Panc1 (cell line): ENCODE data around the gene SCGB1A1. TPM values are rescaled to one million over a fixed set of nuclear protein-coding genes. Genes with fewer than 3 reads are reported as not detected.

Experiments
- ATAC-seq: fragments of 200-7000 bp; cut with Tn5 transposase; 2 replicates; pipeline ENCODE4 v1.9.1; 2020; ENCODE audit warnings: mild to moderate bottlenecking, moderate library complexity
- Bru-seq: library from RNA; stranded (reverse); fragments of 400-500 nt; gene quantifications from one replicate; lab custom pipeline; 2021; lab: Mats Ljungman, UMichigan
- BruChase-seq, 2 experiments: library from RNA; stranded (reverse); fragments of 400-500 nt; gene quantifications; one replicate each; lab custom pipeline; 2021; lab: Mats Ljungman, UMichigan
- BruUV-seq: library from RNA; stranded (reverse); fragments of 400-500 nt; replicated peaks from 2 replicates; lab custom pipeline; 2021; lab: Mats Ljungman, UMichigan
- CTCF ChIA-PET: fragments of 300-600 bp; sonication (Branson Sonifier 250); formaldehyde crosslinking; loops from one replicate; lab custom pipeline; 2022; ENCODE audit warnings: antibody characterized with exemption; lab: Charles Lee
- POLR2A ChIA-PET: fragments of 300-600 bp; sonication (Branson Sonifier 250); formaldehyde crosslinking; loops from one replicate; lab custom pipeline; 2022; ENCODE audit warnings: antibody characterized with exemption; lab: Charles Lee
- DNase-seq: peaks from one replicate; pipeline ENCODE4 v3.0.0-alpha.2; 2010; ENCODE audit warnings: low read depth, low spot score
- H3K27ac ChIP-seq: 2 replicates; pipeline ENCODE4 v1.5.1; 2011; ENCODE audit warnings: mild to moderate bottlenecking, low read length, inconsistent platforms
- H3K27me3 ChIP-seq: fragments of 200-500 bp; sonication (Bioruptor generic); 2 replicates; pipeline ENCODE4 v1.6.0; 2014; ENCODE audit warnings: low read length, inconsistent platforms; ENCODE audit not compliant: control insufficient read depth, insufficient read depth
- H3K36me3 ChIP-seq: fragments of 200-500 bp; sonication (Bioruptor generic); 2 replicates; pipeline ENCODE4 v1.5.1; 2014; ENCODE audit warnings: inconsistent platforms, mild to moderate bottlenecking, low read length, moderate library complexity; ENCODE audit not compliant: control insufficient read depth, insufficient read depth
- H3K4me1 ChIP-seq: 2 replicates; pipeline ENCODE4 v1.5.1; 2011; ENCODE audit warnings: inconsistent platforms, mild to moderate bottlenecking, low read length, moderate library complexity; ENCODE audit not compliant: control insufficient read depth, insufficient read depth
- H3K4me3 ChIP-seq, 2 experiments: 2 replicates each; pipeline ENCODE4 v1.5.1; 2011 to 2012; ENCODE audit warnings: low read depth in 2 of 2, low read length in 2 of 2, mild to moderate bottlenecking in 2 of 2, inconsistent platforms in 1 of 2, moderate library complexity in 1 of 2
- H3K9me3 ChIP-seq: fragments of 200-500 bp; sonication (Bioruptor generic); 2 replicates; pipeline ENCODE4 v1.5.1; 2014; ENCODE audit warnings: low read depth, mild to moderate bottlenecking, inconsistent platforms, low read length, moderate library complexity; ENCODE audit not compliant: control insufficient read depth, insufficient read depth
- CTCF ChIP-seq: fragments of 450-650 bp; IDR thresholded peaks from 2 replicates; pipeline ENCODE4 v1.5.1; 2017; ENCODE audit warnings: mild to moderate bottlenecking
- POLR2AphosphoS5 ChIP-seq: IDR thresholded peaks from 2 replicates; pipeline ENCODE4 v1.6.1; 2012; ENCODE audit warnings: mild to moderate bottlenecking, low read depth, low read length, moderate library complexity
- REST ChIP-seq, 2 experiments: IDR thresholded peaks; 2 replicates each; pipeline ENCODE4 v1.6.1; 2011 to 2012; ENCODE audit warnings: low read depth in 2 of 2, control low read depth in 1 of 2, low read length in 1 of 2, mild to moderate bottlenecking in 1 of 2, moderate library complexity in 1 of 2; ENCODE audit not compliant: insufficient read depth in 1 of 2
- SIN3A ChIP-seq: IDR thresholded peaks from 2 replicates; pipeline ENCODE4 v1.6.1; 2012; ENCODE audit warnings: low read depth, mild to moderate bottlenecking, low read length, moderate library complexity, borderline replicate concordance; ENCODE audit not compliant: insufficient read depth
- TCF7L2 ChIP-seq: IDR thresholded peaks from 2 replicates; pipeline ENCODE4 v1.6.1; 2011; ENCODE audit warnings: mild to moderate bottlenecking, low read depth, low read length, inconsistent platforms
- in situ Hi-C: cut with HindIII; loops from 2 replicates; pipeline ENCODE4 v1.10.0; 2016; ENCODE audit warnings: low sequenced_read_pairs, low pct_unique_long_range_greater_than_20kb
- intact Hi-C: fragments of 100-400 bp; cut with micrococcal nuclease; formaldehyde crosslinking; loops from one replicate; pipeline ENCODE4 v1.10.0; 2022; ENCODE audit not compliant: unreplicated experiment
- long read RNA-seq: library from polyadenylated mRNA; unstranded; transcript quantifications from one replicate; pipeline ENCODE4 v2.0.0, GENCODE V29; 2021; ENCODE audit not compliant: unreplicated experiment
- polyA plus RNA-seq: library from polyadenylated mRNA; unstranded; fragments of >200 nt; gene quantifications from one replicate; pipeline ENCODE4 v1.2.1, GENCODE V29; 2012; ENCODE audit warnings: missing spikeins; ENCODE audit not compliant: insufficient read length
- total RNA-seq: library from RNA; stranded (reverse); gene quantifications from one replicate; pipeline ENCODE4 v1.2.1, GENCODE V29; 2021; ENCODE audit not compliant: unreplicated experiment

SCGB1A1 gene
- total RNA-seq (1.1 TPM), Bru-seq, nascent RNA (percentile 15 among the genes with signal in this experiment), BruChase-seq, experiment 1, labeled RNA remaining after a 2-hour chase (percentile 8 among the genes with signal in this experiment), BruChase-seq, experiment 2, labeled RNA remaining after a 6-hour chase (percentile 5 among the genes with signal in this experiment)
- polyA plus RNA-seq, result 0.70 TPM
- long read RNA-seq, result 0 reads

DNA sequence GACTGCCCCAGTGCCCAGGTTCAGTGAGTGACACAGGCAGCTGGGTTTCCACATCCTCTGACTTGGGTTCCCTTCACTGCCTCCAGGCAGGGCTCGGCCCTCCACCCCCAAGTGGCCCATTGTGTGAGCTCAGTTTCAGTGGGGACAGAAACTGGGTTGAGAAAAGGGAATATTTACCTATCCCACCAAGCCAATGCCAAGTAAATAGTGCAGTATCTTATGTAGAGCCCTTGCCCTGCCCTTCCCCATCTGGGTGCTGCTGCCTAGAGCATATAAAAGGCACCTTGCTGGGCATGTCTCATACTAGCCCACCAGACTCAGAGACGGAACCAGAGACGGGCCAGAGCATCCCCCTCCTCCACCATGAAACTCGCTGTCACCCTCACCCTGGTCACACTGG is at the start of gene SCGB1A1:
SCGB1A1 (plus strand) TSS at position 301 of the 400 bp plus-strand sequence; CDS start at position 364, 63 bp downstream.
- ATAC-seq (no peak), DNase-seq (no peak)
- ChIA-PET POLR2A (no interaction called here), CTCF (no interaction called here)
- H3K9me3 ChIP-seq, result no peaks in the 10 kb centered on the region
- in situ Hi-C loops, result no loop called here
- intact Hi-C loops, result no loop called here
- peaks cover 23% of the 10 kb centered on the region for H3K4me1 ChIP-seq
- H3K27me3 ChIP-seq, result no peaks in the 10 kb centered on the region
- TF ChIP-seq REST (IDR thresholded peaks at IDR 0.05; ENCODE audit: insufficient read depth in 1 of 2, low read depth in 2 of 2, low read length in 1 of 2), result no peak
- TF ChIP-seq SIN3A, result no peak
- TF ChIP-seq POLR2AphosphoS5, result no peak
- no peak for TF ChIP-seq CTCF
- TF ChIP-seq TCF7L2, result no peak
- no peaks in the 10 kb centered on the region for H3K36me3 ChIP-seq
- H3K4me3 ChIP-seq, result no peak within 1 kb of the TSS
- BruUV-seq, result no TSS peak
- peak within 1 kb of the TSS; percentile 62 for H3K27ac ChIP-seq

DNA sequence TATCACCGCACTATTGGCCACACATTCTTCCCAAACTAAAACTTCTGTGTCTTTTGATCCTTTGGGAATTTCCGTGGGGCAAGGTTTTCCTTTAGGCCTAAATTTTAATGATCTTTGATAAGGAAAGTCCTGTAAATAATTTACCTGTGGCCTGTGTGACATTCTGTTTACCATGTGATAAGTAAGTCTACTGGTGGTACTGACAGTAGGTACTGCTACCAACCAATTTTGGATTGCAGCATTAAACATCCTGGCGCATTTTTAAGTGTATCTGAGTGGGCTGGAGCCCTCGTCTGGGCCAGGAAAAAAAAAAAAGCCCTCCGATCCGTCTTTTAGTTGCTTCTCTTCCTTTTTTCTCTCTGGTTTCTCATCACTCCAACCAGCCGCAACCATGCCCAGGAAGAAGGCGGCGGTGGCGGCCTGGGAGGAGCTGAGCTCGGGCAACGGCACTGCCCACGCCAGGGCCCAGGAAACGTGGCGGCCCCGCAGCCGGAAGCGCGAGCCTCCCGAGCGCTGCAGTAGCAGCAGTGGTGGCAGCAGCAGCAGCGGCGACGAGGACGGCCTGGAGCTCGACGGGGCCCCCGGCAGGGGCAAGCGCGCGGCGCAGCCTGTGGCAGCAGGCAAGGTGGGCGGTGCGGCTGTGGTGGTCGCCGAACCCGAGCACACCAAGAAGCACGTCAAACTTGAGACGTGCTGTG is 47.9 kb upstream of the SCGB1A1 start:
- CTCF ChIA-PET, result no interaction called here
- POLR2A ChIA-PET, result no interaction called here
- in situ Hi-C loops, result no loop called here
- no peak overlapping the region for H3K4me3 ChIP-seq
- H3K4me1 ChIP-seq, result no peaks in the 10 kb centered on the region
- no TSS peak for BruUV-seq
- H3K27me3 ChIP-seq, result no peaks in the 10 kb centered on the region
- no peak overlapping the region for H3K27ac ChIP-seq
- TF ChIP-seq CTCF (no peak), SIN3A (no peak), REST (IDR thresholded peaks at IDR 0.05; ENCODE audit: insufficient read depth in 1 of 2, low read depth in 2 of 2, low read length in 1 of 2) (no peak), TCF7L2 (no peak)
- intact Hi-C loops, result no loop called here
- H3K36me3 ChIP-seq, result no peaks in the 10 kb centered on the region
- H3K9me3 ChIP-seq, result no peaks in the 10 kb centered on the region
- DNase-seq, result no peak
- no peak for ATAC-seq
